Left lung (tissue), 10 donors: ENCODE data around the gene SERINC2. TPM values are rescaled to one million over a fixed set of nuclear protein-coding genes. Genes with fewer than 3 reads are reported as not detected.

Experiments used
- ATAC-seq: fragments of 200-7000 bp; cut with Tn5 transposase; one replicate; pipeline ENCODE4 v1.9.1; 2020; ENCODE audit warnings: moderate library complexity
- DNase-seq, 4 donors: peaks; one replicate each; pipeline ENCODE4 v3.0.0-alpha.2; 2013 to 2020
- H3K27ac ChIP-seq, 2 donors: fragments of 200-600 bp; sonication (generic) in 1 of 2; one replicate each; pipeline versions ENCODE4 v1.5.0 to v1.8.0; 2020 to 2021
- H3K27me3 ChIP-seq, 2 donors: fragments of 200-600 bp; sonication (generic) in 1 of 2; one replicate each; pipeline versions ENCODE4 v1.5.0 to v1.8.0; 2020 to 2021
- H3K36me3 ChIP-seq, 2 donors: fragments of 200-600 bp; sonication (generic) in 1 of 2; one replicate each; pipeline versions ENCODE4 v1.5.0 to v1.8.0; 2020 to 2021
- H3K4me1 ChIP-seq, 2 donors: fragments of 200-600 bp; one replicate each; pipeline ENCODE4 v1.8.0; 2021
- H3K4me3 ChIP-seq, 2 donors: fragments of 200-600 bp; sonication (generic) in 1 of 2; one replicate each; pipeline versions ENCODE4 v1.5.0 to v1.8.0; 2020 to 2021; ENCODE audit warnings: mild to moderate bottlenecking in 1 of 2
- H3K9me3 ChIP-seq, 2 donors: fragments of 200-600 bp; sonication (generic) in 1 of 2; one replicate each; pipeline versions ENCODE4 v1.5.0 to v1.8.0; 2020 to 2021
- CTCF ChIP-seq, 2 donors: fragments of 200-600 bp; sonication (generic) in 1 of 2; IDR thresholded peaks; one replicate each; pipeline versions ENCODE4 v1.5.0 to v1.8.0; 2021; ENCODE audit warnings: antibody characterized with exemption in 2 of 2
- intact Hi-C, 2 donors: fragments of 100-400 bp; cut with DNase I; formaldehyde crosslinking; loops; one replicate each; pipeline versions ENCODE4 v1.11.2 to v1.14.2; 2022
- polyA plus RNA-seq, 6 donors: library from polyadenylated mRNA; unstranded; fragments of 120-200 nt; gene quantifications; one replicate each; pipeline ENCODE4 v1.2.1, GENCODE V29; 2013; ENCODE audit not compliant: insufficient read length in 6 of 6
- total RNA-seq, 2 donors: library from RNA; stranded (reverse); fragmentation: NEBNext Ultra II Directional; extraction: Animal tissue kit (Norgen Biotek cat#: 25700); gene quantifications; one replicate each; pipeline ENCODE4 v1.2.1, GENCODE V29; 2021
- donor health status: DM: no; HTN: yes; CAD: no.
- donor health status: DM: no; HTN: no; CAD: no.

Gene SERINC2
- total and polyA plus RNA-seq, 8 donors = 10.4 to 126 (median 14.2) TPM

DNA sequence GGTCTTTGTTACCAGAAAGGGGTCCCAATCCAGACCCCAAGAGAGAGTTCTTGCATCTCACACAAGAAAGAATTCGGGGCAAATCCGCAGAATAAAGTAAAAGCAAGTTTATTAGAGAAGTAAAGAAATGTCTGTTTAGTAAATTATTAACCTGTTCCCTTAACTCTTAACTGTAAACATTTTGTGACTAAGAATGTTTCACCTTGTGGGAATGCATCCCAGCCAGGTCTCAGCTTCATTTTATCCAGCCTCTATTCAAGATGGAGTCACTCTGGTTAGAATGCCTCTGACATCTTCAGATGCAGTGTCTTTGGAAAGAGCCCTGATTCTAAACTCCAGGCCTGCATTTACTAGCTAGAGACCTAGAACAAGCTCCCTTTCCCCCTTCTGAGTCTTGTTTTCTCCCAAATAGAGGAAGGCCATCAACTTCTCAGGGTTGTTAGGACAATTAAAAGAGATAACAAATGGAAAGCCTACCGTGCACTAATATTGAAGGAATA, 35.6 kb upstream of the SERINC2 start:
- Histone ChIP-seq H3K4me3 (no peak overlapping the region), H3K27me3 (peaks cover 0 to 13% of the 10 kb centered on the region in 2 donors), H3K4me1 (peaks cover 16 to 24% of the 10 kb centered on the region in 2 donors), H3K27ac (no peak overlapping the region), H3K36me3 (no peaks in the 10 kb centered on the region), H3K9me3 (no peaks in the 10 kb centered on the region)
- intact Hi-C loops = no loop called here
- TF ChIP-seq CTCF (IDR thresholded peaks at IDR 0.05) = no peak
- no peak for DNase-seq
- ATAC-seq = no peak

DNA sequence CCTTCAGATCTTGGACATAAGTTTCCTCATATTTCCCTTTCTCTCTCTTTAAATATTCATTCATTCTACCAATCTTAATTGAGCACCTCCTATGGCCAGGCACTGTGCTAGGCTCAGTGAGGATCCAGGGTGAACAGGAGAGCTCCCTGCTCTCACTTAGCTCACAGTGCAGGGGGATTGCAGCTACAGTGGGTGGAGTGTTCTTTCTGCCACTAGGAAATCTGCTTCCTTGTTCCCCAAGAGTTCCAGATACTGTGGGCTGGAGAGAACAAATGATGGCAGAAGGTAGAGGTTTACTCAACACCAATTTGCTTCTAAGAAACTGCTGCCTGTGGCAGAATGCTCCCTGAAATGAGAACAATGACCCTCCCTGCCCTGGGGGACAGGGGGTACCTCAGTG, 35.0 kb upstream of the SERINC2 start:
- no peak overlapping the region for H3K4me3 ChIP-seq
- H3K27me3 ChIP-seq = peaks cover 0 to 8% of the 10 kb centered on the region in 2 donors
- H3K4me1 ChIP-seq = peaks cover 10 to 19% of the 10 kb centered on the region in 2 donors
- no peaks in the 10 kb centered on the region for H3K9me3 ChIP-seq
- ATAC-seq (no peak), DNase-seq (no peak)
- intact Hi-C loops = no loop called here
- no peak overlapping the region for H3K27ac ChIP-seq
- H3K36me3 ChIP-seq = no peaks in the 10 kb centered on the region
- no peak for TF ChIP-seq CTCF (IDR thresholded peaks at IDR 0.05)

DNA sequence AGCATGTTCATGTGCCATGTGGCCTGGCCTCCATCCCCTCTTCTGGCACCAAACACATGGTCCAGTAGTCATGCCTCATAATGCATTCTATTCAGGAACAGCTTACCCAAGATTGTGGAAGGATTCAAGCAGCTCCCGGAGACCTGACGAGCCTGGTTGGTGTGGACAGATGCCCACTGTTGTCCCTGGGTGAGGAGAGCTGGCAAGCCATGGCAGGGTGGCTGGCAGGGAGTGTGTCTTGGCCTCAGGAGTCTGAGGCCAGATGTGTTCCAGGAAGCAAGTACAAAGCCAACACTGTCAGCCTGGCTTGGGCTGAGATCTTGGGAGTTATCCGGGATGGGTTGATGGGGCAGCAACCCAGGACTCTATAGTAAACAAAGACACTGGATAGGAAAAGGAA, 32.8 kb upstream of the SERINC2 start:
- no peaks in the 10 kb centered on the region for H3K27me3 ChIP-seq
- no peaks in the 10 kb centered on the region for H3K36me3 ChIP-seq
- no peak for TF ChIP-seq CTCF (IDR thresholded peaks at IDR 0.05)
- intact Hi-C loops = no loop called here
- no peak overlapping the region for H3K4me3 ChIP-seq
- ATAC-seq (no peak), DNase-seq (no peak)
- no peak overlapping the region for H3K27ac ChIP-seq
- H3K4me1 ChIP-seq = no peaks in the 10 kb centered on the region
- no peaks in the 10 kb centered on the region for H3K9me3 ChIP-seq

- H3K27me3 ChIP-seq = no peaks in the 10 kb centered on the region
- no peak overlapping the region for H3K27ac ChIP-seq
- H3K4me1 ChIP-seq = no peaks in the 10 kb centered on the region
- TF ChIP-seq CTCF (IDR thresholded peaks at IDR 0.05) = no peak
- DNase-seq = no peak
- intact Hi-C loops = no loop called here
- ATAC-seq = no peak
- no peaks in the 10 kb centered on the region for H3K9me3 ChIP-seq
- H3K36me3 ChIP-seq = no peaks in the 10 kb centered on the region
- no peak overlapping the region for H3K4me3 ChIP-seq
Measured at GRCh38 chr1:31381394-31382294, 31.4 kb upstream of the SERINC2 start.

DNA sequence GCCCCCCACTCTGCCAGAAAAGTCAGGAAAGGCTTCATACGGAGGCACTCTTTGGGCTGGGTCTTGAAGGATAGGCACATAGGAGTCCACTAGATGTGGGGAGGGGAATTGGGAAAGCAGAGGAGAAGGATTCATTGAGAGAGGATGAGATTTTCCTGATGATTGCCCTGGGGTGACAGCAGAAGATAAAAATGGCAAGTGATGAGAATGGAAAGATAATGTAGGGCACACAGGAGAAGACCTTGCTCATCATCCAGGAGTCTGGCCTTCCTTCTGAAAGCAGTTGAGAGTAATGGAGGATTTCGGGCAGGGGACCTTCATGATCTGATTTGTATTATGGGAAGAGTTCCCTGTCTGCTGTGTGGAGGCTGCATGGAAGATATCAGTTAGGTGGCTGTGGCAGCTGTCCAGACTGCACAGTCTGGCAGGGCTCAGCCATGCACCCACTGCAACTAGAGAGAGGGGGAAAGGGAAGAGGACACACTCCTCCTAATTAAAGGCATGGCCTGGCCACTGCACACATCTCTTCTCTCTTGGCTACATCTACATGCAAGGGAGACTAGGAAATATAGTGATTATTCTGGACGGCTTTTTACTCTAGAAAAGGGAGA, 30.5 kb upstream of the SERINC2 start:
- TF ChIP-seq CTCF (IDR thresholded peaks at IDR 0.05) = no peak
- H3K4me1 ChIP-seq = no peaks in the 10 kb centered on the region
- no peak overlapping the region for H3K27ac ChIP-seq
- ATAC-seq = no peak
- DNase-seq = no peak
- intact Hi-C loops = no loop called here
- no peak overlapping the region for H3K4me3 ChIP-seq
- no peaks in the 10 kb centered on the region for H3K27me3 ChIP-seq
- H3K36me3 ChIP-seq = no peaks in the 10 kb centered on the region
- H3K9me3 ChIP-seq = no peaks in the 10 kb centered on the region
